DLD1 (cell line): ENCODE data around the gene CPEB4.

Experiments used
- in situ Hi-C: cut with HindIII; loops from 2 replicates; pipeline ENCODE4 v1.10.0; 2017; ENCODE audit warnings: low sequenced_read_pairs

Gene CPEB4

DNA sequence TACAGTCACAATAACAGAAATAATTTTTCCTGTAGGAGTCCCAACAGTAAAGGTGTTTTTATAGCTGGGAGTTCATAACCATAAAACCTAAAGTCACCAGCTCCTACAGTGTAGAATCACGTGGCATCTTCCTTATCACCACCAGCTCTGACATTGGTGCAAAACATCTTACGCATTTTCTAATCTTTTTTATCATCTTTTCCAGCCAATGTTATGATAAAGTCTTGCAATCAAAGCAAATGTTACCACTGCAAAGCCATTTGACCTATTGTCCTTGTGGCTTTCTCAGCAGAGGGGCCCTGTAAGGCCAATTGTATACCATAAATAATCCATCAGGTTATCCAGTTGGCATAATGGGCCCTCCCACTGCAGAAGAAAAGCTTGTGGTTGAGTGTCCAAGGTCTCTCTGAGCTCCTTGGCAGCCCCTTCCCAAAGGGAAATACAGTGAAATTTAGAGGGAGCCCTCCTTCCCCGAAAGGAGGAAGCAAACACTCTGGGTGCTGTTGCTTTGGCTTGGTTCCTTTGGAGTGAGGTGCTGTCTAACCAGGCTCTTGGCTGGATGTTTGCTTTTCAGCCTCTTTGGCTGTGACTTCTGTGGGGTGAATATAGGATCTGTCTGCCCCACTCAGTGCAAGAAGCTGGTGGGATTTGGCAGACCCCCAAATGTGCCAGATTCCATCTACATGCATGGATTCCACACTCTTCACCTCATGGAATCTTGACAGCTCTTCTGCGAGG, 29.3 kb upstream of the CPEB4 start:
- in situ Hi-C loops = no loop called here

- in situ Hi-C loops = no loop called here
Observed at GRCh38 chr5:173859408-173860159, 28.6 kb upstream of the CPEB4 start.

DNA sequence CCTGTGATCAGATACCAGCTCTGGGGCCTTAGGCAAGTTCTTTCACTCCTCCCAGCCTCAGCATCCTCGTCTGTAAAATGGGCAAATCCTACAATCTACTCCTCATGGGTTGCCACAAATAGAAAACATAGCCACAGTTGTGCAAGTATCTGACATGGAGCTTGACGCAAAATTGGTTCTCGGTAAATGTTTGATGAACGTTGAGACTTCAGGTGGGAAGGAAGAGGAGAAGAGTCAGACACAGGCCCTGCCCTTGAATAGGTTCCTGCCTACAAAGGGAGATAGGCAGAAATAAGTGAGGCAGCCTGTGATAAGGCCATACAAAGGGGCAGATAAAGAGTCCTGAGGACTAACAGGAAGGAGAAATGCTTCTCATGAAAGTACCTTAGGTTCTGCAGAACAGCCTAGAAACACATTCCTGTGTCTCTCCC, 26.1 kb upstream of the CPEB4 start:
- in situ Hi-C loops = no loop called here

GRCh38 chr5:173863359-173863758, 24.8 kb upstream of the CPEB4 start:
- in situ Hi-C loops = no loop called here

DNA sequence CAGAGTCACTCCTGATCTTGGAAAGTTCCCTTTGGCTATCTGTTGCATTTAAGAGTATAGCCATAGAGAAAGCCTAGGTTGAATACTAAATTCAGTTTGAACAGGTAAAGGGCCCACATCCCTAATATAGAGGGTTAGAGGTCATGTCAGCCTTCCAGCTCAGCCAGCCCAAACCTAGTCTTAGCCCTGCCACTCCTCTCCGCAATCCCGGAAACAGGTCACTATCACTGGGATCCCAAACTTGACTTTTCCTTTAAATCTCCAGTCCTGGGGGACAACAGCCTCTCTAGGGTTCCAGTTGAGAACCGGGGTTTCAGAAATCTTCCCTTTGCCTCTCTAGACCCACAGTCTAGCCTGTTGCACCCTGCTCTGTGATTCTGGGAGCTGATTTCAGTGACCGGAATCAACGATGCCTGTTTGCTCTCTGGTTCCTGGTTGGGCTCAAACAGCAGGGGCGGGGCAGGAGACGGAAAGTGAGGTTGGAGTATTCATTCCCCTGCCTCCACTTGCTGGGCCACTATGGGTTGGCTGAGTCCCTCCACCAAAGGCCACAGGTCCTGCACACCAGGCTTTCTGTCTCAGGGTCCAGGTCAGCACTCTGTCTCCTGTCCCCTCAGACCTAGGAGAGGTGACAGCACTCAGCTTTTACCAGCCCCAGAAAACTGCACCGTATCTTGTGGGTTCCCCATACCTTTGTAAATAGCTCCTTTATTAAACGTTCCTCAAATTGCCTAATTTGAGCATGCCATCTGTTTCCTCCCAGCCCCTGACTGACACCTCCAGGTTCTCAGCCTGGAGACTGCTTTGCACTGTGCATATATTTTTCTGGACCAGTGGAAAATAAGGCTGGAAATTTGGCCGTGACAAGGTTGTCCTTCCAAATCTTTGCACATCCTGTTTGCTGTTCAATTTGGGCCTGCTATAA, 23.8 kb upstream of the CPEB4 start:
- in situ Hi-C loops = no loop called here

GRCh38 chr5:173866243-173866857, 21.8 kb upstream of the CPEB4 start:
- in situ Hi-C loops = no loop called here

DNA sequence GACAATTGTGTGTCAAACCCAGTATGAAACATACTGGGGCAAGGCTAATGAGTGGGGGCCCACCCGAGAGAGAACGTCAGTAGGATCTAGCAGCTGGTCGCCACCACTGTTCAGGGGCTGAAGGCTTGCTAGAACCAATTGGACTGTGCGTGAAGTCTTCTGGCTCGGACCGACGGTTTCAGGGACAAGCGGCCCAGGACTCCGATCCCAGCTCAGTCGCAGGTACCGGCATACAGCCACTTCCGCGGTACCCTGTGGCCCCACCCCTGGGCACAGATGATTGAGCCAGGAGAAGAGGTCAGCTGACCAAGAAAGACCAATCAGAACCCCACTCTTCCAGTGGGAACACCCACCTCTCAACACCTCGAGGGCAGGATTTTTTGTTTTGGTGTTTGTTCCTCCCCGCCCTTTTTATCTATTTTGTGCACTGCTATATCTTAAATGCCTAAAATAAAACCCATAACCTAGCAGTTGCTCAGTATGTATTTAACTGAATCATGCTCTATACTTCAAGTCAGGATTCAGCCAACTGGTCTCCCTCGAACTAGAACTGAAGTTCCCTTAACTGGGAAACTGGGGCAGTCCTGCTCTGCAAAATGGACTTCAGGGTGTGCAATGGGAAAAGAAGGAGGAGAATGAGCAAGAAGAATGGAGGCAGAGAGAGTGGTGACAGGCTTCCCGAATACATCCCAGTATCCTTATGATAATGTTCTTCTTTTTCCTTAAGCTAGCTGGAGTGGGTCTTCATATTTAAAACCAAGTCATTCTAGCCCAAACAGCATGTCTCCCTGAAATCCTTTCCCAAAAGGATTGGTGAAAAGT, 21.1 kb upstream of the CPEB4 start:
- in situ Hi-C loops = no loop called here

GRCh38 chr5:173868096-173868880, 19.9 kb upstream of the CPEB4 start:
- in situ Hi-C loops = no loop called here

GRCh38 chr5:173869316-173869715, 18.8 kb upstream of the CPEB4 start:
- in situ Hi-C loops = no loop called here

DNA sequence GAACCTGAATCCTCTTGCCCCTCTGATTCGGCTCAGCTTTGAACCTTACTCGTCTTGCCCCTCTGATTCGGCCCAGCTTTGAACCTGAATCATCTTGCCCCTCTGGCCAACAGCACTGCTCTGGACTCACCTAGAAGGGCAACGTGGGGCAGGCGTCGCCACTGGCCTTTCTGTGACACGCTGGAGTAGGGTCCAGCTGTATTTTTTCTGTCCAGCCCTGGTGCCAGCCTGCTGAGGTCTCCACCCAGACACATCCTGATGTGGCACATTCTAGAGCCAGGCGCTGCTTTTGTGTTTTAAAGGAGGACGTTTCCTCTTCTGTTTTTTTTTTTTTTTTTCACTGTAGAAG, 15.2 kb upstream of the CPEB4 start:
- in situ Hi-C loops = no loop called here

DNA sequence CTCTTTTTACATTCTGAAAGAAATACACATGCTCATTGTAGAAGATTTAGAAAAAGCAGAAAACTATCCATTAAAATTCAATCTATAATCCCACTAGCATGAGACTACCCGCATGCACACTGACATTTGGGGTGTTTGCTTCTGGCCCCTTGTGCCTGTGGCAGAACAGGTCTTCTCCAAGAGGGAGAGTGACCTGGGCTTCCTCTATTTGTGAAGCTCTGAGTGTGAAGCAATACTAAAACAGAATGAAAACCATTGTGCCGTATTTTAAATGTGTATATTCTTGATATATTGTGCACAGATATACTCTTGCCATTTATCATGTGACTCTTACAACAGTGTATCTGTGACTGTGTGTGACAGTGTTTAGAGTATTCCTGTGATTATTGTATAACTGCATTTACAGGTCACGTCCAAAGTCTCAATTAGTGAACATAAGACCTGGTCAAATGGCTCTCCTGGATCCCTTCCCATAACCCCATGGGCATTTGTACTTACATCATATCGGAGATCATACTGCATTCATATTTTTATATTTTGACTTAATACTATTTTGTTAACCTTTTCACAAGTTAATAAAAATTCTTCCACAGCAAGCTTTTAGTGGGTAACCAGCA, 14.7 kb upstream of the CPEB4 start:
- in situ Hi-C loops = no loop called here

DNA sequence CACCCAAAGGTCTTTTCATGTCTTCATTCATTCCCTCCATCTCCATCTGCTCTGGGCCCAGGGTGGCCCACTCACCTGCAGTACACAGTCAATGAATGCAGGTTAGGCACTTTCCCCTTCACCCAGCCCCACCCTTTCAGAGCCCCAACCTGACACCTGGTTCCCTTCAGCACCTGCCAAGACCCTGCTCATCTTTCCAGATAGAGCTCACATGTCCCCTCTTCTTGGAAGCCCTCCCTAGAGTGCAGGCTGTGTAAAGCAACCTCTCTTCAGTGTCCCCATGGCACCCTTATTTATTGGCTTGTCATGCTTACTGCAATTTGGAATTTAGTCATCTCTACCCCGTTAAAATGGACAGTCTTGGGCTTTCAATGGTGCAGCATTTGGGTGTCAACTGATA, 13.0 kb upstream of the CPEB4 start:
- in situ Hi-C loops = no loop called here

GRCh38 chr5:173878224-173878967, 9.8 kb upstream of the CPEB4 start:
- in situ Hi-C loops = no loop called here

- in situ Hi-C loops = no loop called here
Observed at GRCh38 chr5:173880306-173880985, 7.7 kb upstream of the CPEB4 start.

DNA sequence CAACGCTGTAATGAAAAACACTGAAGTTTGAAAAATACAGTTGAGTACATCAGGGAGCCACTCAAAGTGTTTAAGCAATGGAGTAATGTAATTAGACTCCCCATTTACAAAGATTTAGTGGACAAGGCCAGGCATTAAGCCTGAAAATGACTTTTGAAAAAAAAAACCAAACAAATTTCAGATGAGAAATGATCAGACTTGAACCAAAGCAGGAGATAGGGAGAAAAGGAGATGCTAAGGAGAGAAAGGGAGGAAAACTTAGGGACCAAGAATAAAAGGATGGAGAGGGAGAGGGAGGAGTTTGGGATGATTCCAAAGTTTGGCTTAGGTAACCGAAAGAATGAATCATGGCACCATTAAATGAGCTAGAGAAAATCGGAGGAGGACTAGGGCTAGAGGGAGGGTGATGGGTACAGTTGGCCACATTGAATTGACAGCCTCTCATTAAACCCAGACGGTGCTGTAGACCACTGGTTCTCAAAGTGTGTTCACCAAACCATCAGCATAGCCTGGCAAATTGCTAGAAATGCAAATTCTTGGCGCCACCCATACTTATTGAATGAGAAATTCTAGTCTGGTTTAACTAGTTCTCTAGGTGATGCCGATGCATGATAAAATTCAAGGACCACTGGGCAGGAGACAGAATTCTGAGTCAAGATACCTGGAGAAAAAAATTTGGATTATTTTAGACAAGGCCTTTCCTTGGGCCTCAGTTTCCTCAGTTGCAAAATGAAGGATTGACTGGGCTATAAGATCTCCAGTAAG, 6.2 kb upstream of the CPEB4 start:
- in situ Hi-C loops = no loop called here

GRCh38 chr5:173882632-173883031, 5.5 kb upstream of the CPEB4 start:
- in situ Hi-C loops = no loop called here

- in situ Hi-C loops = no loop called here
Observed at GRCh38 chr5:173883347-173883924, 4.7 kb upstream of the CPEB4 start.
